Activated CD4-positive, alpha-beta T cell treated with anti-CD3 and anti-CD28 coated beads, Interleukin-2, amount 50 U/mL, for 4 hours (primary cell): ENCODE measurements around the gene BRD8.
"Not testable (repeated sequence)": the region's sequence is repeated elsewhere in the genome, so short reads cannot be mapped to it uniquely, and the experiment has no call there.

ENCODE experiments used
- DNase-seq, 2 experiments: peaks; one replicate each; pipeline ENCODE4 v3.0.0-alpha.2; 2020

The BRD8 gene, protein sequence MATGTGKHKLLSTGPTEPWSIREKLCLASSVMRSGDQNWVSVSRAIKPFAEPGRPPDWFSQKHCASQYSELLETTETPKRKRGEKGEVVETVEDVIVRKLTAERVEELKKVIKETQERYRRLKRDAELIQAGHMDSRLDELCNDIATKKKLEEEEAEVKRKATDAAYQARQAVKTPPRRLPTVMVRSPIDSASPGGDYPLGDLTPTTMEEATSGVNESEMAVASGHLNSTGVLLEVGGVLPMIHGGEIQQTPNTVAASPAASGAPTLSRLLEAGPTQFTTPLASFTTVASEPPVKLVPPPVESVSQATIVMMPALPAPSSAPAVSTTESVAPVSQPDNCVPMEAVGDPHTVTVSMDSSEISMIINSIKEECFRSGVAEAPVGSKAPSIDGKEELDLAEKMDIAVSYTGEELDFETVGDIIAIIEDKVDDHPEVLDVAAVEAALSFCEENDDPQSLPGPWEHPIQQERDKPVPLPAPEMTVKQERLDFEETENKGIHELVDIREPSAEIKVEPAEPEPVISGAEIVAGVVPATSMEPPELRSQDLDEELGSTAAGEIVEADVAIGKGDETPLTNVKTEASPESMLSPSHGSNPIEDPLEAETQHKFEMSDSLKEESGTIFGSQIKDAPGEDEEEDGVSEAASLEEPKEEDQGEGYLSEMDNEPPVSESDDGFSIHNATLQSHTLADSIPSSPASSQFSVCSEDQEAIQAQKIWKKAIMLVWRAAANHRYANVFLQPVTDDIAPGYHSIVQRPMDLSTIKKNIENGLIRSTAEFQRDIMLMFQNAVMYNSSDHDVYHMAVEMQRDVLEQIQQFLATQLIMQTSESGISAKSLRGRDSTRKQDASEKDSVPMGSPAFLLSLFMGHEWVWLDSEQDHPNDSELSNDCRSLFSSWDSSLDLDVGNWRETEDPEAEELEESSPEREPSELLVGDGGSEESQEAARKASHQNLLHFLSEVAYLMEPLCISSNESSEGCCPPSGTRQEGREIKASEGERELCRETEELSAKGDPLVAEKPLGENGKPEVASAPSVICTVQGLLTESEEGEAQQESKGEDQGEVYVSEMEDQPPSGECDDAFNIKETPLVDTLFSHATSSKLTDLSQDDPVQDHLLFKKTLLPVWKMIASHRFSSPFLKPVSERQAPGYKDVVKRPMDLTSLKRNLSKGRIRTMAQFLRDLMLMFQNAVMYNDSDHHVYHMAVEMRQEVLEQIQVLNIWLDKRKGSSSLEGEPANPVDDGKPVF

DNA sequence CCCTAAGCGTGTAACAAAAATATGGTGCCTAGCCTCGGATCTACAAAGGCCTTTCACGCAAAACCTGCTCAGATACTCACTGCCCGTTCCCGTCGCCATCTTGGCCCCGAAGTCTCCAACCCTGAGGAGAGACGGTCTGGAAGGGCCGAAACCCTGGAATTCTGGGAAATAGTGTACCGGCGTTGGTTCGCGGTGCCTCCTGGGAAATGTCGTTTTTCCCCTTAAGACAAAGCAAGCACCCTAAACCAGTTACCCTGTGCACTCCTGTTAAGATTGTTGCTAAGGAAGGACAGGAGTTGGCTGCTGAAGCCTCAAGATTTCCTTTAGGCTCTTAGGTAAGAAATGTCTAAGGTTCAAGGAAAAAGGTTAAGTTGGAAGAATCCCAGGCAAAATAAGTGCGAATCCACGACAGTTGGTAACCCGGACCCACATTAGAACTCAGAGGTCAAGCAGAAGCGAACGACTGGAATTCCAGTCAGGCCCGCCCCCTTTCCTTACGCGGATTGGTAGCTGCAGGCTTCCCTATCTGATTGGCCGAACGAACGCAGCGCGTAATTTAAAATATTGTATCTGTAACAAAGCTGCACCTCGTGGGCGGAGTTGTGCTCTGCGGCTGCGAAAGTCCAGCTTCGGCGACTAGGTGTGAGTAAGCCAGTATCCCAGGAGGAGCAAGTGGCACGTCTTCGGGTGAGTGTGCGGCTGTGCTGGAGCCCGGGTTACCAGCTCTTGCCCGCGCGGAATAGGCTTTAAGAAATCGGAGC, at the start of gene BRD8, which contains the start of gene KIF20A:
BRD8 (minus strand) TSS at position 115 of the 761 bp plus-strand sequence; CDS start at position 99, 16 bp downstream.
KIF20A (plus strand) TSS at position 597 of the 761 bp plus-strand sequence. CDS start 569 bp downstream, outside the sequence.
- DNase-seq = peak; percentile 82 to 85

DNA sequence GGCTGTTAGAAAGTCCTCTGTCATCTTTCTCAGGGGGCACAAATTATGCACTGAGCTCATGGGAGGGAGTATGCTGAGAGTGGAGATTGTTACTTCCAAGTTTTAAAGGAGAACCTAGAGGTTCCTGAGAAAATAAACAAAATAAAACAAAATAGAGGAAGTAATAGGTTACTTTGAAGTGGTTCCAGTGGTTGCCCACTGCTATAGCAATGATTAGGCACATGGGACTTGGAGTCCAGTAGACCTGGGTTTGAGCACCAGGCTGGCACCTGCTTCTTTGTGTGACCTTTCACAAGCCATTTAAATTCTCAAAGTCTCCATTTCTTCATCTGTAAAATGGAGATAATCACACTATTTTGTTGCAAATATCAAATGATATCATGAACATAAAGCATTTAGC, 48.5 kb upstream of the BRD8 start:
- DNase-seq = no peak

DNA sequence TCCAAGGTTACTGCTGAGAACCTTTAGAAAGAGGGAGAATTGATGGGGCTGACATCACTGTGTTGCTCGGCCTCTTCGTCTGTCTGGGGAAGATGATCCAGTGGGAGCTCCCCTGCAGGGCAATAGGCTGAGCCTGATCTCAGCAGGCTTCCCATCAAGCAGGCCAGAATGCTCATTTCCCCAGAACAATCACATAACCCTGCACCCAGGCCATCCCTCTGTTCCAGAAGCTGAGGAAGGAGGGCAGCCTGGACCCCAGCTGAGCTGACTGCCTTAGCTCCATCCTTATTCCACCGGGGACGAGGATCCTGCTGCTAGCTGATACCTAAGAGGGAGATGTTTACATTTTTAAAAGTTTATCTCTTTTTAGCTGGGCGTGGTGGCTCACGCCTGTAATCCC, 46.3 kb upstream of the BRD8 start:
- no peak for DNase-seq

DNA sequence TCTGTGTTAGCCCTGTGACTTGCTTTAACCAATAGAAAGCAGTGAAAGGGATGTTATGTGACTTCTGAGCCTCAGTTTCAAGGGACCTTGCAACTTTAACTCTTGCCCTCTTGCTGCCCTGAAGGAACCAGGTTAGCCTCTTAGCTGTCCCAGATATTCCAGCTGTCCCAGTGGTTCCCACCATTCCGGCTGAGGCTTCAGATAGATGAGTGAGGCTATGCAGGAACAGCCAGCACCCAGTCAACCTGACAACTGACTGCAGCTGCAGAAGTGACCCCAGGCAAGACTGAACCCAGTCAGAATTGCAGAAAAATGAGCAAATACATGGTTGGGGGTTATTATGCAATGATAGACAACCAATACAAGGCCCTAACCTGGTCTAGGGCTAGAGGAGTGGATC, 45.1 kb upstream of the BRD8 start:
- DNase-seq = no peak

DNA sequence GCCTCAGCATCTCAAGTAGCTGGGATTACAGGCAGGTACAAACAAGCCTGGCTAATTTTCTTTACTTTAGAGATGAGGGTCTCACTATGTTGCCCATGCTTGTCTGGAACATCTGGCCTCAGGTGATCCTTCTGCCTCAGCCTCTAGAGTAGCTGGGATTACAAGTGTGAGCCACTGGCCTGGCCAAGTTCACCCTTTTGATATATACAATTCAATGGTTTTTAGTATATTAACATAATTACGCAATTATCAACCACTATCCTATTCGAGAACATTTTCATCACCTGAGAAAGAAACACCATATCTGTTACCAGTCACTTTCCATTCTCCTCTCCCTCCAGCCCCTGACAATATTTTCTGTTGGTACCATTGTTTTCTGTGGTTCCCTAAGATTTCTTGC, 38.4 kb upstream of the BRD8 start:
- no peak for DNase-seq

DNA sequence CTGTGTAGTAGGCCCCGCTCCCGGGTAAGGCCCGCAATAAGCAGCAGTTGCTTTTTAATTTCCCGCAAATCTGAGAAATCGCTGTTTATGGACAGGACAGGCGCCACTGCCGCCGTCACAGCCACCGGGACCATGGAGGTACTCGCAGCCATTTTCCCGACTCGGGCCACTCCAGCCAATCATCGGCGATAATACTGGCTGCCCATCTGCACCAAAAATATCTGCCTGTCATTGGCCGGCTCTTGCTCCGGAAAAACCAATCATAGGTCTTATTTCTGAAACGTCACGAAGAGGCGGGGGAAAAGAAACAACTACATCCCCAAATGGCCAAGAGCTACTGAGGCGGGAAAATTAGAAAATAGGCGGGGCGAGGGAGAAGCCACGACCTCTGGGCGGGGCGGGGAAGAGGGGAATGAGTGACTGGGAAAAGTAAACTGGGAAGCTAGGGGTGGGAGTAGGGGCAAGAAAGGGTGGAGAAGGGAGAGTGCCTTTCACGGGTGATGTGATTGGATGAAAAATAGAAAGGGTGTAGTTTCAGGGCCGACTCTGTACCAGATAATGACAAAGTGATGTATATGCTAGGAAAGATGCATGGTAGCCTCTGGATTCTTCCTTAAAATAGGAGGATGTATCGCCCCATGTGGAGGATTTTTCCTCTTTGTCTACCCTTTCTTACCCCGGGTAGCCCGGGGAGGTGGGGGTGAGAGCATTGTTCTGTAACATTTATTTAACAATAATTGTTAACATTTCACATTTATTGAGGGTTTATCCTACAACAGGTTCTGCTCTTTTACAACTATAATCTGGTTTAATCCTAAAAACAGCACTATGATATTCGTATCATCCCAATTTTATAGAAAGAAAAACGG, 35.0 kb upstream of the BRD8 start, which contains the start of gene CDC23:
CDC23 (minus strand) TSS at position 163 of the 869 bp plus-strand sequence; CDS start at position 152, 11 bp downstream.
- DNase-seq = peak; percentile 84 to 86

DNA sequence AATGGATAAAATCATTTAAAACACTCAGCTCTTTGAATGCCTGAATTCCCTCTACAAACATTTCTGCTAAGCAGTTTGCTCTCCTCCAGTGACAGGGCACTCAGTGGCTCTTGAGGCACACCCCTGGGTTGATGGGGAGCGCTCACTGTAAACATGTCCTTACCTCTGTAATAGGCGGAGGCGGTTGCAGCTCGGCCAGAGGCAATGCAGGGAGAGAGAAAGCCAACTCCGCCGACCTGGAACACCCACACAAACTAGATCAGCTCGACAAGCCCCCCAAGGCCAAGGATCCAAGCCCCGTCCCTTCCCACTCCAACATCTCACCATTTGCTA, 34.4 kb upstream of the BRD8 start:
- DNase-seq = no peak

DNA sequence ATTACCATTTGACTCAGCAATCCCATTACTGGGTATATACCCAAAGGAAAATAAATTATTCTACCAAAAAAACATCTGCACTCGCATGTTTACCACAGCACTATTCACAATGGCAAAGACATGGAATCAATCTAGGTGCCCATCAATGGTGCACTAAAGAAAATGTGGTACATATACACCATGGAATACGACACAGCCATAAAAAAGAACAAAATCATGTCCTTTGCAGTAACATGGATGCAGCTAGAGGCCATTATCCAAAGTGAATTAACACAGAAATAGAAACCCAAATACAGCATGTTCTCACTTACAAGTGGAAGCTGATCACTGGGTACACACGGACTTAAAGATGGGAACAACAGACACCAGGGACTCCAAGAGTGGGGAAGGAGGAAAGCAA, 32.6 kb upstream of the BRD8 start:
- DNase-seq = no peak

DNA sequence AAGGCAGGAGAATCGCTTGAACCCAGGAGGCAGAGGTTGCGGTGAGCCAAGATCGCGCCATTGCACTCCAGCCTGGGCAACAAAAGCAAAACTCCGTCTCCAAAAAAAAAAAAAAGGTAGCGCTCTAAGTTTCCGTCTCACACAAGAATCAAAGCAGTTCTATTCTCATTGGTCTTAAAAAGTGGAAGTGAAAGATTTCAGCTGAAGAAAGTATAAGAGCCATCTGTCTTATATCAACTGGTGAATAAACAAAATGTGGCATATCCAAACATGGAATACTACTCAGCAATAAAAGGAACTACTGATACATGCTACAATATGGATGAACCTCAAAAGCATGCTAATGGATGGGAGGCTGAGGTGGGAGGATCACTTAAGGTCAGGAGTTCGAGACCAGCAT, 15.4 kb upstream of the BRD8 start:
- DNase-seq = not testable (repeated sequence)

DNA sequence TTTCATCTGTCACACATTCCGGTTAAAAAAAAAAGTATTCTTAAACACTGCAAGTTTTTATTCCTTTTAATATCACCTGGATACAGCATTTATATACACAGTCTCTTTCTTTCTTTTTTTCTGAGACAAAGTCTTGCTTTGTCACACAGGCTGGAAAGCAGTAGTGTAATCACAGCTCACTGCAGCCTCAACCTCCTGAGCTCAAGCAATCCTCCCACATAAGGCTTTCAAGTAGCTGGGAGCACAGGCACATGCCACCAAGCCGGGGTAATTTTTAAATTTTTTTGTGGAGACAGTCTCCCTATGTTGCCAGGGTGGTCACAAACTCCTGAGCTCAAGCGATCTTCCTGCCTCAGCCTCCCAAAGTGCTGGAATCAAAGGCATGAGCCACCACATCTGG, 14.4 kb upstream of the BRD8 start:
- no peak for DNase-seq

DNA sequence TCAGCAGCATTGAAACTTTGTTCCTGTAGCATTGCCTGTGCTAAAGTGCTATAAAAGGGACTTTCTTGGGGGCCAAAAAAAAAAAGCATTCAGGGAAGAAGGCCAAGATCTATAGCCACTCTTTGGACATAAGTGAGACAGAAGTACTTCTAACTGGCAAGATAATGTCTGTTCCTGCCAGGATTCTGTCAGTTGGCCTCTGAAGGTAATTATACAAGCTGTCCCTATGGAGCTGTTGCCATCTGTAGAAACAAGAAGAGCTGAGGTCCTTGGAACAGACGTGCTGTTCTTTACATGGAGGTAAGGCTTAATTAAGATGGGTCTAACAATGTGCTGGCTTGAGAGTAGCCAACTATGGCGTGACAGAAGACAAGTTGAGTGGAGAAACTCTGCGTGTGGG, 10.2 kb upstream of the BRD8 start:
- DNase-seq = no peak

DNA sequence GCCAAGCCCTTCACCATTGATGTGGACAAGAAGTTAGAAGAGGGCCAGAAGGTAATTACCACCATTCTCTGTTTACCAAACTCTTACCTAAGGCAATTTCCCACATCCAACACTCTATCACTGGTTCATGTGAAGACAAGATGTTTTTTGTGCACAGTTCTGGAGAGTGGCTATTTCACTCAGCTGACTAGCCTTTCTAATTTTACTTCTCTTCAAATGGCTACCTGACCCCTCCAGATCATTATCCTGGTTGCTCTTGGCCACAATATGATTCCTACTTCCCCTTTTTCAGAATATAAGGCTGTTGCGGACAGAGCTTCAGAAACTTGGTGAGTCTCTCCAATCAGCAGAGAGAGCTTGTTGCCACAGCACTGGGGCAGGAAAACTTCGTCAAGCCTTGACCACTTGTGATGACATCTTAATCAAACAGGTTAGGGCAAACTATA, 7.6 kb upstream of the BRD8 start:
- no peak for DNase-seq

DNA sequence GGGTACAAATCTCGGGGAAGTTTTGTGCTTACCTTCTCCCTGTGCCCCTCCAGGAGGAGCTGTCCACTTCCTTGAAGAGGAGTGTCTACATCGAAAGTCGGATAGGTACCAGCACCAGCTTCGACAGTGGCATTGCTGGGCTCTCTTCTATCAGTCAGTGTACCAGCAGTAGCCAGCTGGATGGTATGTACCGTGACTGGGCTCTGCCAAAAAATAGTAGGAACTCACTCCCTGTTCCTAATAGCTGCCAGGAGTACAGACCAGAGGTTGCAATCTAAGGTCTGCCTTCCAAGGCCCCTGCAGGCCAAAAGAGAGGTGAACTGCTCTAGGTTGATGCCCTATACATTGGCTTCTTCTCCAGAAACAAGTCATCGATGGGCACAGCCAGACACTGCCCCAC, 4.4 kb upstream of the BRD8 start:
- DNase-seq = no peak

DNA sequence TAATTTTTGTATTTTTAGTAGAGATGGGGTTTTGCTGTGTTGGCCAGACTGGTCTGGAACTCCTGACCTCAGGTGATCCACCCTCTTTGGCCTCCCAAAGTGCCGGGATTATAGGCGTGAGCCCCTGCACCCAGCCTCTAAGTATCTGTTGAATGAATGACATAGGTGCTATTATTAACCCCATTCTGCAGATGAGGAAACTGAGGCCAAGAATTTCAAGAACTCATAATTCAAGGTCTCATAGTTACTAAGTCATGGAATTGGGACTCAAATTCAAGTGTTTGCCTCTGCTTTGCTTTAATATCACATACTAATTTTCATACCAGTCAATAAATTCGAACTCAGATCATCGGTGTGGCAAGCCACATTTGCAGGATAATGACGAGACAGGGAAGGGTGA, 2.4 kb upstream of the BRD8 start:
- no peak for DNase-seq

DNA sequence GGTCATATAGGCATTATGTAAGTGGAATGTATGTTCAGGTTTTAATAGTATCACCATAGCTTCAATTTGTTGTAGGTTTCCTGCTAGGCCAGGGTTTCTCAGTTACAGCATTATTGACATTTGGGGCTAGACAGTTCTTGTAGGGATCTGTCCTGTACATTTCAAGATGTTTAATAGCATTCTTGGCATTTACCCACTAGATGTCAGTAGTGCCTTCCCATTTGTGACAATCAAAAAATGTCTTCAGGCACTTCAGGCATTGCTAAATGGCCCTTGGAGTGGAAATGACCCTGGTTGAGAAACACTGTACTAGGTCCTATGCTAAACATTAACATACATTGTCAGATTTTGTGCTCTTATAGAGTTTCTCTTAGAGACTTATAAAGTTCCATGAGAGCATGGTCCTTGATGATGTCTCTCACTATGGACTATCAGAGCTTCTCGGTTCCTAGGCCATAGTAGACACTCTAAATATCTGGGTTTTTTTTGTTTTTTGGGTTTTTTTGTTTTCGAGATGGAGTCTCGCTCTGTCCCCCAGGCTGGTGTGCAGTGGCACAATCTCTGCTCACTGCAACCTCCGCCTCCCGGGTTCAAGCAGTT, 1.9 kb upstream of the BRD8 start:
- no peak for DNase-seq

DNA sequence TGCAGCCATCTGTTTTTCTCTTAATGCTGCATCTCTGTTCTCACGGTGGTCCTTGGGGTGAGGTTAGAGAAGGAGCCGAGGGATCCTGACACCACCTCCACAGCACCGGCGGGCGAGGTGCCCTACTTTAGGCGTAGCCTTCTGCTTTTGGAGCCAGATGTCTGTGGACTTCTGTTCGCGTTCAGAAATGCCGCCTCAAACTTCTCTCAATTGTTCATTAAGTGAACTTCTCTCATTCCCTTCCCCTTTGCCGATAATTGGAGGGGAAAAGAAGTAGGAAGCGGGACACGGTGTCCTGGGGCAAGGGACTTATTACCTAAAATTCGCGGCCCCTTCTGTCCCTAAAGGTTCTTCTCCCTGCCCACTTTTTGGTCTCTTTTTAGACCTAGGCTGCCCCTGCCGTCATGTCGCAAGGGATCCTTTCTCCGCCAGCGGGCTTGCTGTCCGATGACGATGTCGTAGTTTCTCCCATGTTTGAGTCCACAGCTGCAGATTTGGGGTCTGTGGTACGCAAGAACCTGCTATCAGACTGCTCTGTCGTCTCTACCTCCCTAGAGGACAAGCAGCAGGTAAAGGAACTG, 937 bp upstream of the BRD8 start:
- no peak for DNase-seq

DNA sequence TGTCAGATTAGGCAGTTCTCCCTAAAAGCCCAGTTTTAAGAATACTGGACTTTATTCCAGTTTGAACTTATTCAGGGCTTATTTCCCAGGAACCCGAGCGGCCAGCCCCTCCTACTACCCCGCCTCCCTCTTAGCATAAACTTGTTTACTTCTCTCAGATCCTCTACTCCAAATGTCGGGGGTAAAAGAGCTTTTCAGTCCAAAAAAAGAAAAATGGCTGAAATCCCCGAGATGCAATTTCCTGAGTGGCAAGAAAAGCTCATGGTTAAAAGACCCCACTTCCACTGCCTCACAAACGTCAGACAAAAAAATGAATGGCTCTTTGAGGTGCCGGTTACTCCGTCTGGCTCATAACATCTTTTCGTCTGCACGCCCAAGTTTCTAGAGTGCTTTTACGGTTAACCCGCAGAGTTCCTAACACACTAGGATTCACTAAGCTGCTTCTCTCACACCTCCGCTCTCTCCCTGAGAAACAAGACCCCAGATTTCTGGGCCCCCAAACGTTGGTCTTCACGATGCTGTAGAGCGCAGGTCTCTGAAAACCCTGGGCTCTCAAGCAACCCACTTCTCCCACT, 402 bp downstream of the BRD8 start:
- DNase-seq = no peak

DNA sequence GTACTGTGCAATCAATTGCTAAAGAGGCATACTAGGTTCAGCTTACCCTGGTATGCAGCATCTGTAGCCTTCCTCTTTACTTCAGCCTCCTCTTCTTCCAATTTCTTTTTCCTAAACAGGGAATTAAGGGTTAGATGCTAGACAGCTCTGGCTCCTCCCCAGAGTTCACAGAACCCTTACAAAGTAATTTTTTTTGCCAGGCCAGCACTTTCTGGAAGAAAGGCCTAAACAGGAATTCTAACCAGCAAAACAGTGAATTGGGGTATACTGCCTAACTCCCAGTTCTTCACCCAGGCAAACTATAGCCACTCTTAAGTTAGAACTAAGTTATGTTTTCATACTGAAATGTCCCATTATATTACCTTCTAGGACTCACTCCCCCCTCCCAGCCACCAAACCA, 8.1 kb downstream of the BRD8 start:
- no peak for DNase-seq

DNA sequence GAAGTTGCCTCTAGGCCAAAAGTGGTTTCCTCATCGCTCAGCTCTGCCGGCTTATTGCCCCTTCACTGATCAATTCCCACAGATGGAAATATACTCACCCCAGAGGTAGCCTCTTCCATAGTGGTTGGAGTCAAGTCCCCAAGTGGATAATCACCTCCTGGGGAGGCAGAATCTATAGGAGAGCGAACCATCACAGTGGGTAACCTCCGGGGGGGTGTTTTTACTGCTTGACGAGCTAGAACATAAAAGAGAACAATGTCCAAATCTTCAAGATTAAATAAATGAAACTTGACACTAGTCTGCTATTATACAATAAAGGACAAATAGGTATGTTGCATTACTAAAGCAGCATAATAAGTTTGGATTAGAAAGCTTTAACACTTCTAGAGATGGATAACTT, 9.3 kb downstream of the BRD8 start:
- no peak for DNase-seq

DNA sequence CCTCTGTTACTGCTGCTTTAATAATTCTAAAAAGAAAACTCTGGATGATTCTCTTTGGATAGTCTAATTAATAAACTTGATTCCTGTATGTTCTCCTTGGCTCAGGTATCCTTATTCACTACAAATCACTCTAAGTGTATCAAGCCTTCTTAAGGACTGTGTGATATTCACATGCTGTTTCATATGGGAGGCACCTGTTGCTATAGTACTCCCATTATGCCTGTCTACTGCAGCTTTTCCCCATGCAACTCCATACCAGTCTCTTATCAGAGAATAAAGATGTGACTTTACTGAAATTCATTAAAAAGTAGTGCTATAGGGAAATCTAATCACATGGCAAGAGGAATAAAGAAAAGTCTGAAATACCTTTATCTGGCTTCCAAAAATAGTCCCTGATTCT, 14.7 kb downstream of the BRD8 start:
- no peak for DNase-seq
